Activated naive CD8-positive, alpha-beta T cell treated with anti-CD3 and anti-CD28 coated beads, Interleukin-2, amount 50 U/mL, for 24 hours (primary cell): ENCODE measurements around the gene ZNF581.
A peak's percentile ranks its signal among the peaks of the same experiment; 100 is the strongest.

Source experiments
- ATAC-seq: fragments of 150-1000 bp; cut with Tn5 transposase; one replicate; pipeline ENCODE4 v1.10.0; 2021
- DNase-seq: peaks from one replicate; pipeline ENCODE4 v3.0.0; 2021
- H3K27ac Mint-ChIP-seq: one replicate; pipeline ENCODE4 v1.8.0; 2021; ENCODE audit warnings: mild to moderate bottlenecking, mixed read lengths
- H3K27me3 Mint-ChIP-seq: one replicate; pipeline ENCODE4 v1.8.0; 2021; ENCODE audit warnings: mixed read lengths
- H3K36me3 Mint-ChIP-seq: one replicate; pipeline ENCODE4 v1.8.0; 2021; ENCODE audit warnings: low read depth, mixed read lengths
- H3K4me1 Mint-ChIP-seq: one replicate; pipeline ENCODE4 v1.8.0; 2021; ENCODE audit warnings: mixed read lengths
- H3K4me3 Mint-ChIP-seq: one replicate; pipeline ENCODE4 v1.8.0; 2021; ENCODE audit warnings: mild to moderate bottlenecking, moderate library complexity, mixed read lengths
- H3K9me3 Mint-ChIP-seq: one replicate; pipeline ENCODE4 v1.8.0; 2021; ENCODE audit warnings: mixed read lengths

ZNF581 gene

GRCh38 chr19:55616395-55616875 is 27.0 kb upstream of the ZNF581 start:
- Mint-ChIP-seq H3K9me3 (no peaks in the 10 kb centered on the region), H3K27me3 (no peaks in the 10 kb centered on the region), H3K4me3 (no peak overlapping the region), H3K27ac (no peak overlapping the region), H3K36me3 (peaks cover 18% of the 10 kb centered on the region), H3K4me1 (peaks cover 32% of the 10 kb centered on the region)
- DNase-seq (no peak), ATAC-seq (no peak)

GRCh38 chr19:55617426-55617825 is 26.0 kb upstream of the ZNF581 start:
- H3K27me3 Mint-ChIP-seq = no peaks in the 10 kb centered on the region
- ATAC-seq = no peak
- H3K4me1 Mint-ChIP-seq = peaks cover 25% of the 10 kb centered on the region
- peaks cover 18% of the 10 kb centered on the region for H3K36me3 Mint-ChIP-seq
- no peak overlapping the region for H3K27ac Mint-ChIP-seq
- no peak overlapping the region for H3K4me3 Mint-ChIP-seq
- no peak for DNase-seq
- H3K9me3 Mint-ChIP-seq = no peaks in the 10 kb centered on the region

GRCh38 chr19:55618426-55618825 is 25.0 kb upstream of the ZNF581 start:
- H3K4me1 Mint-ChIP-seq = peaks cover 28% of the 10 kb centered on the region
- H3K36me3 Mint-ChIP-seq = peaks cover 18% of the 10 kb centered on the region
- DNase-seq (no peak), ATAC-seq (no peak)
- H3K9me3 Mint-ChIP-seq = no peaks in the 10 kb centered on the region
- H3K27ac Mint-ChIP-seq = no peak overlapping the region
- H3K4me3 Mint-ChIP-seq = no peak overlapping the region
- no peaks in the 10 kb centered on the region for H3K27me3 Mint-ChIP-seq

- Mint-ChIP-seq H3K4me1 (peaks cover 35% of the 10 kb centered on the region), H3K9me3 (no peaks in the 10 kb centered on the region), H3K36me3 (peaks cover 18% of the 10 kb centered on the region), H3K4me3 (no peak overlapping the region), H3K27ac (no peak overlapping the region), H3K27me3 (no peaks in the 10 kb centered on the region)
- DNase-seq (no peak), ATAC-seq (no peak)
These were observed 24.2 kb upstream of the ZNF581 start for GRCh38 chr19:55619286-55619685.

- peak; percentile 47 for DNase-seq
These were observed 22.8 kb upstream of the ZNF581 start for GRCh38 chr19:55620410-55621204.

GRCh38 chr19:55621205-55621672 is 22.2 kb upstream of the ZNF581 start:
- H3K4me3 Mint-ChIP-seq = no peak overlapping the region

More at GRCh38 chr19:55620410-55621204, 22.8 kb upstream of the ZNF581 start:
- no peaks in the 10 kb centered on the region for H3K27me3 Mint-ChIP-seq
- peak; percentile 39 for ATAC-seq
- no peaks in the 10 kb centered on the region for H3K9me3 Mint-ChIP-seq
- H3K36me3 Mint-ChIP-seq = peaks cover 18% of the 10 kb centered on the region
- peaks cover 43% of the 10 kb centered on the region for H3K4me1 Mint-ChIP-seq
- H3K27ac Mint-ChIP-seq = peak overlapping the region; percentile 80
- peak overlapping the region; percentile 6 for H3K4me3 Mint-ChIP-seq

GRCh38 chr19:55621673-55622231 is 21.7 kb upstream of the ZNF581 start:
- H3K36me3 Mint-ChIP-seq = peaks cover 17% of the 10 kb centered on the region
- peaks cover 53% of the 10 kb centered on the region for H3K4me1 Mint-ChIP-seq
- DNase-seq = no peak
- no peak overlapping the region for H3K4me3 Mint-ChIP-seq
- H3K9me3 Mint-ChIP-seq = no peaks in the 10 kb centered on the region
- H3K27ac Mint-ChIP-seq = no peak overlapping the region
- H3K27me3 Mint-ChIP-seq = peaks cover 1% of the 10 kb centered on the region
- ATAC-seq = no peak

More at GRCh38 chr19:55621205-55621672, 22.2 kb upstream of the ZNF581 start:
- no peaks in the 10 kb centered on the region for H3K27me3 Mint-ChIP-seq
- ATAC-seq (no peak), DNase-seq (no peak)
- peak overlapping the region; percentile 80 for H3K27ac Mint-ChIP-seq
- H3K36me3 Mint-ChIP-seq = peaks cover 18% of the 10 kb centered on the region
- H3K9me3 Mint-ChIP-seq = no peaks in the 10 kb centered on the region
- peaks cover 47% of the 10 kb centered on the region for H3K4me1 Mint-ChIP-seq

GRCh38 chr19:55622242-55622969 is 21.0 kb upstream of the ZNF581 start:
- ATAC-seq (no peak), DNase-seq (no peak)
- Mint-ChIP-seq H3K4me1 (peaks cover 59% of the 10 kb centered on the region), H3K27ac (no peak overlapping the region), H3K27me3 (peaks cover 1% of the 10 kb centered on the region), H3K4me3 (no peak overlapping the region), H3K9me3 (no peaks in the 10 kb centered on the region), H3K36me3 (peaks cover 13% of the 10 kb centered on the region)

- ATAC-seq (no peak), DNase-seq (no peak)
- Mint-ChIP-seq H3K36me3 (peaks cover 12% of the 10 kb centered on the region), H3K9me3 (no peaks in the 10 kb centered on the region), H3K4me3 (no peak overlapping the region), H3K4me1 (peaks cover 59% of the 10 kb centered on the region), H3K27me3 (peaks cover 1% of the 10 kb centered on the region), H3K27ac (no peak overlapping the region)
These were observed 20.3 kb upstream of the ZNF581 start for GRCh38 chr19:55623130-55623529.

- no peak for DNase-seq
- Mint-ChIP-seq H3K27ac (no peak overlapping the region), H3K36me3 (peaks cover 12% of the 10 kb centered on the region), H3K4me3 (peak overlapping the region; percentile 81), H3K9me3 (no peaks in the 10 kb centered on the region), H3K27me3 (peaks cover 1% of the 10 kb centered on the region), H3K4me1 (peaks cover 58% of the 10 kb centered on the region)
- ATAC-seq = no peak
These were observed 19.9 kb upstream of the ZNF581 start for GRCh38 chr19:55623561-55623960.

GRCh38 chr19:55624109-55625003 is 19.1 kb upstream of the ZNF581 start, which contains the start of gene ZNF784:
TSS of gene ZNF784 (minus strand) at chr19:55624566. CDS start at chr19:55624561, 5 bp downstream.
- Mint-ChIP-seq H3K27ac (peak within 1 kb of the TSS; percentile 84), H3K4me3 (peak within 1 kb of the TSS; percentile 81), H3K4me1 (peaks cover 54% of the 10 kb centered on the region), H3K27me3 (peaks cover 1% of the 10 kb centered on the region), H3K9me3 (no peaks in the 10 kb centered on the region), H3K36me3 (peaks cover 10% of the 10 kb centered on the region)
- ATAC-seq (peak; percentile 51), DNase-seq (peak; percentile 95)

GRCh38 chr19:55625004-55625326 is 18.5 kb upstream of the ZNF581 start:
- Mint-ChIP-seq H3K27ac (peak overlapping the region; percentile 50), H3K4me3 (peak overlapping the region; percentile 81), H3K27me3 (peaks cover 1% of the 10 kb centered on the region), H3K36me3 (peaks cover 5% of the 10 kb centered on the region), H3K9me3 (no peaks in the 10 kb centered on the region), H3K4me1 (peaks cover 48% of the 10 kb centered on the region)
- no peak for ATAC-seq
- DNase-seq = no peak

- Mint-ChIP-seq H3K27me3 (peaks cover 1% of the 10 kb centered on the region), H3K9me3 (no peaks in the 10 kb centered on the region), H3K36me3 (no peaks in the 10 kb centered on the region), H3K27ac (peak overlapping the region; percentile 33), H3K4me3 (peak overlapping the region; percentile 42), H3K4me1 (peaks cover 35% of the 10 kb centered on the region)
- DNase-seq = peak; percentile 34
- peak; percentile 70 for ATAC-seq
These were observed 17.1 kb upstream of the ZNF581 start for GRCh38 chr19:55626350-55626749.

GRCh38 chr19:55632463-55632834 is 11.0 kb upstream of the ZNF581 start:
- Mint-ChIP-seq H3K36me3 (peaks cover 12% of the 10 kb centered on the region), H3K4me3 (peak overlapping the region; percentile 16), H3K27me3 (no peaks in the 10 kb centered on the region), H3K4me1 (peaks cover 41% of the 10 kb centered on the region), H3K27ac (peak overlapping the region; percentile 44), H3K9me3 (no peaks in the 10 kb centered on the region)
- peak; percentile 41 for ATAC-seq
- DNase-seq = peak; percentile 89
